Measurements from ENCODE around the gene SLC25A25. TPM values are rescaled to one million over a fixed set of nuclear protein-coding genes. Genes with fewer than 3 reads are reported as not detected.
A peak's percentile ranks its signal among the peaks of the same experiment; 100 is the strongest.

SLC25A25 gene
- total and polyA plus RNA-seq, 12 donors = 2.3 to 20.7 (median 6.8) TPM

GRCh38 chr9:128145536-128145935, 77.5 kb downstream of the SLC25A25 start:
- DNase-seq = peak in 1 of 2 donors; percentile 3
- TF ChIP-seq CTCF (IDR thresholded peaks at IDR 0.05) = no peak
- intact Hi-C loops (cut with DNase I) = no loop called here

GRCh38 chr9:128145951-128146351, 77.9 kb downstream of the SLC25A25 start:
- DNase-seq (peak in 1 of 2 donors; percentile 8), ATAC-seq (no peak)
- no peaks in the 10 kb centered on the region for H3K27me3 ChIP-seq
- no peak overlapping the region for H3K27ac ChIP-seq
- no peak for TF ChIP-seq CTCF (IDR thresholded peaks at IDR 0.05)
- no peaks in the 10 kb centered on the region for H3K9me3 ChIP-seq
- H3K4me3 ChIP-seq = no peak overlapping the region
- intact Hi-C loops (cut with DNase I) = no loop called here
- WGBS, 2 donors = 82 to 83% methylated on average over 13 of the region's 13 CpGs
- H3K36me3 ChIP-seq = no peaks in the 10 kb centered on the region
- peaks cover 9 to 48% (median 24%) of the 10 kb centered on the region in 9 donors for H3K4me1 ChIP-seq

More at GRCh38 chr9:128145536-128145935, 77.5 kb downstream of the SLC25A25 start:
- WGBS, 2 donors = 84 to 85% methylated on average over 8 of the region's 8 CpGs
- peaks cover 9 to 44% (median 24%) of the 10 kb centered on the region in 9 donors for H3K4me1 ChIP-seq
- no peak for ATAC-seq
- H3K36me3 ChIP-seq = no peaks in the 10 kb centered on the region
- H3K27ac ChIP-seq = no peak overlapping the region
- H3K27me3 ChIP-seq = no peaks in the 10 kb centered on the region
- no peaks in the 10 kb centered on the region for H3K9me3 ChIP-seq
- no peak overlapping the region for H3K4me3 ChIP-seq

GRCh38 chr9:128146591-128147120, 78.6 kb downstream of the SLC25A25 start:
- no peak for TF ChIP-seq CTCF (IDR thresholded peaks at IDR 0.05)
- DNase-seq (no peak), ATAC-seq (no peak)
- no peak overlapping the region for H3K27ac ChIP-seq
- H3K4me3 ChIP-seq = no peak overlapping the region
- 95% methylated on average over 8 of the region's 8 CpGs for WGBS, 2 donors
- no peaks in the 10 kb centered on the region for H3K27me3 ChIP-seq
- no peaks in the 10 kb centered on the region for H3K36me3 ChIP-seq
- peaks cover 9 to 49% (median 24%) of the 10 kb centered on the region in 9 donors for H3K4me1 ChIP-seq
- H3K9me3 ChIP-seq = no peaks in the 10 kb centered on the region
- intact Hi-C loops (cut with DNase I) = no loop called here

GRCh38 chr9:128148509-128149000, 80.5 kb downstream of the SLC25A25 start:
- H3K27ac ChIP-seq = no peak overlapping the region
- H3K27me3 ChIP-seq = no peaks in the 10 kb centered on the region
- intact Hi-C loops (cut with DNase I) = no loop called here
- peak in 1 of 2 donors; percentile 2 for DNase-seq
- no peak overlapping the region for H3K4me3 ChIP-seq
- TF ChIP-seq CTCF (IDR thresholded peaks at IDR 0.05) = no peak
- H3K9me3 ChIP-seq = no peaks in the 10 kb centered on the region
- ATAC-seq = no peak
- no peaks in the 10 kb centered on the region for H3K36me3 ChIP-seq
- peaks cover 8 to 33% (median 17%) of the 10 kb centered on the region in 9 donors for H3K4me1 ChIP-seq
- 87 to 89% methylated on average over 5 of the region's 5 CpGs for WGBS, 2 donors
